CD4-positive, alpha-beta T cell treated with Interleukin-1 beta for 1 hour (primary cell): ENCODE data around the gene RMC1.
A peak's percentile ranks its signal among the peaks of the same experiment; 100 is the strongest.
"Not testable (repeated sequence)": the region's sequence is repeated elsewhere in the genome, so short reads cannot be mapped to it uniquely, and the experiment has no call there.

Experiments used
- DNase-seq, 2 donors: peaks; one replicate each; pipeline ENCODE4 v3.0.0-alpha.2; 2020 to 2022

The RMC1 gene

DNA sequence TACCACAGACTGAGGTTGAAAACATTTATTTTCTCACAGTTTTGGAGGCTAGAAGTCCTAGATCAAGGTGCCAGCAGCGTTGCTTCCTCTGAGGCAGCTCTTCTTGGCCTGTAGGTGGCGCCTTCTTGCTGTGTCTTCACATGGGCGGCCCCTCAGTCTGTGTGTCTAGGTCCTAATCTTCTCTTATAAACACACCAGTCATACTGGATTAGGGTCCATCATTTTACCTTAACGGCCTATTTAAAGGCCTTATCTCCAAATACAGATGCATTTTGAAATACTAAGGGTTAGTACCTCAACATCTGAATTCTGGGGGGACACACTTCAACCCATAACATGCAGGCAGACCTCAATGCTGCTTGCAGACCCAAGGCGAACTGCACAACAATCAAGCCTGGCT lies 4.4 kb upstream of the RMC1 start:
- peak; percentile 79 for DNase-seq

DNA sequence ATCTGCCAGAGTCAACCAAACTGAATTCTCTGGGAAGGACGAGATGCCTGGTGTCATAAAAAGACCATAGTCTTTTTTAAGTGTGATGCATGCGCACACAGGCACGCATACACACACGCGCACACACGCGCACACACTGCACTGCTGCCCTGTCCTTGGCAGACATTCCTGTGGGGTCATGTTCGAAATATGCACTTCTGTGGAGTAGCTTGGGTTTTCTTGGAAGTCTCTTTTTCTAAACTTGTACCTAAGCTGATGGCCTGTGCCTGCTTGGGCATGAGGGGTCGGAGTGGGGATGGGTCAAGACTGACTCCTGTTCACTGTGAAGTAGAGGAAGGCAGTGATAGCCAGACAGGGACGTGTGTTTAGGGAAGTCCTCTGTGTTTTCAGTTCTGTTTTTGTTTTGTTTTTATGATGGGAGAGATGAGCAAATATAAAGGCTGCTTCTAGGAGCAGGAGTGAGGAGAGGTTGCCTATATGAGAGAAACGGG lies 4.0 kb upstream of the RMC1 start:
- no peak for DNase-seq

DNA sequence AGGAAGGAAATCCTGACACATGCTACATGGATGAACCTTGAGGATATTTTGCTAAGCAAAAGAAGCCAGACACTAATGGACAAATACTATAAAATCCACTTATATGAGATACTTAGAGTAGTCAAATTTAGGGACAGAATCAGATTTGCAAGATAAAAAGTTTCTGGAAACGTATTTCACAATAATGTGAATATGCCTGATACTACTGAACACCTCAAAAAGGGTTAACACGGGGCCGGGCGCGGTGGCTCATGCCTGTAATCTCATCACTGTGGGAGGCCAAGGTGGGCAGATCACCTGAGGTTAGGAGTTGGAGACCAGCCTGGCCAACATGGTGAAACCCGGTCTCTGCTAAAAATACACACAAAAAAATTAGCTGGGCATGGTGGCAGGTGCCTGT lies 1.7 kb upstream of the RMC1 start:
- DNase-seq = no peak

DNA sequence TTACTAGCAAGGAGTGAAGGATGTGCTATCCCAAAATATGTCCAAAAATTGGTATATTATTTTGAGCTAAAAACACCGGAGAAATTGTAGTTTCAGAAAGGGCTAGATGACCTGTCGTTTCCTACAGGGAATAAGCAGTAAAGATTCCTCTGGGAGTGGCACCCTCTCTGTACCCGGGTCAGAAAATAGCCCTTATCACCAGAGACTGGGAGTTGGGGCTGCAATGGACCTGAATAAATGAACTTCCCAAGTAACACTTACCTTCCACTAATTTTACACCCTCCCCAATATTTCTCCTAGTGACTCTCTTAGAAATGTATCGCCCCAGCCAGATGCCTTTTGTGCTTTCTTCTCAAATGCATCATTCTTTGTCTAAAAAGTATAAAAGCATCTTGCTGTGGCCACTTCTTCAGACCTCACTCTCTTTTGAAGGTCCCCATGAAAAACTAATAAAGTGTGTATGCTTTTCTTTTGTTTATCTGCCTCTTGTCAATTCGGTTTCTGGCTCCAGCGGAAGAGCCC lies 734 bp upstream of the RMC1 start:
- DNase-seq = no peak

DNA sequence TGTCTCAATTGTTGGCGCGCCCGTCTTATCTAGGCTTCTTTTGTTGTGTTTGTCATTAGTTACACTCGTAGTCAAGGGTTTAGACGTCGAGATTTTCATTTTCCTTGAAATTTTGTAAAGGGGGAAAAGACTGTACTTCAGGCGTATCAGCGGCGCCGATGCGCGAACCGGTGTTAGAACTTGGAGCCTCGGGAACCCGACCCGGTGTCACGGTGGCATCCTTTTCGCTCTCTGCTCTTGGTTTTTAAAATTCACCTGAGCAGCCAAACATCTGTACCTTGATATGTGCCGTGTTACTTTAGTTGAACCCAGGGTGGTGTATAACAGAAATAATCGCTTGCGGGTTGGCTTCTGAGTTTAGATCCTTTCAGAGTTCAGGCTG lies 643 bp downstream of the RMC1 start:
- no peak for DNase-seq

DNA sequence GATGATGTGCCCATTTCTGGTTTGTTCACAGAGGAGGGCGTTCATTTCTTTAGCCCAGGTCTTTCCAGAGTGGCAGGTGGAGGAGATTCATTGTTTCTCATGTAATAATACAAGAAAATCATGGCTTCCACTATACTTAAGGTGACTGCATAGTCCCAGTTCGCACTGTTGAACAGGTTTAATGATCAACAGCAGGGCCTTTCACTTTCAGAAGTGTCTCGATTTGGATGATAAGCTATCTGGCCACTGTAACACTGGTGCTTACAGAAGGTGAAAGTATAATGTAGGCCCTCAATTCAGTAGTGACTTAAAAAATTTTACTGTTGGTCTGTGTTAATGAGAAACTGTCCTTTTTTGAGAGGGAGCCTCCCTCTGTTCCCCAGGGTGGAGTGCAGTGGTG lies 1.4 kb downstream of the RMC1 start:
- peak in 1 of 2 donors; percentile 41 for DNase-seq

DNA sequence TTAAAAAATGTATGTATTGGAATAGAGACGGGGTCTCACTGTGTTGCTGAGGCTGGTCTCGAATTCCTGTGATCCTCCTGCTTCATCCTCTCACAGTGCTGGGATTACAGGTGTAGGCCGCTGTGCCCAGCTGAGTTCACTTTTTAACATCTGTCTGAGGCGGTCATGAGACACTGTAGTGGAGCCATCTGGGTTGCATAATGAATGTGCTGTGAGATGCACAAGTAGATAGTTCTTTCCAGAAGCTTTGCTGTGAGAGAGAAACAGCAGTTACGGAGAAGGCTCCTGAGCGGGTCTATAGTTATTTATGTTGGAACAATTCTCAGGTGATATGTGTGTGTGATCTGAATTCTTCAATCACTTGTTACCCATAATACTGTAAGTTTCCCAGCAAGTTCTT lies 3.1 kb downstream of the RMC1 start:
- no peak for DNase-seq

DNA sequence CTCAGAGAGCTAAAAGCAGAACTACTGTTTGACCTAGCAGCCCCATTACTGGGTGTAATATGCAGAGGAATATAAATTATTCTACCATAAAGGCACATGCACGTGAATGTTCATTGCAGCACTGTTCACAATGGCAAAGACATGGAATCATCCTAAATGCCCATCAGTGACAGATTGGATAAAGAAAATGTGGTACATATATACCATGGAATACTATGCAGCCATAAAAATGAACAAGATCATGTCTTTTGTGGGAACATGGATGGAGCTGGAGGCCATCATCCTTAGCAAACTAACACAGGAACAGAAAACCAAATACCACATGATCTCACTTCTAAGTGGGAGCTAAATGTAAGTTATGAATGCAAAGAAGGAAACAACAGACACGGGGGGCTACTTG lies 7.6 kb downstream of the RMC1 start:
- DNase-seq = not testable (repeated sequence)

DNA sequence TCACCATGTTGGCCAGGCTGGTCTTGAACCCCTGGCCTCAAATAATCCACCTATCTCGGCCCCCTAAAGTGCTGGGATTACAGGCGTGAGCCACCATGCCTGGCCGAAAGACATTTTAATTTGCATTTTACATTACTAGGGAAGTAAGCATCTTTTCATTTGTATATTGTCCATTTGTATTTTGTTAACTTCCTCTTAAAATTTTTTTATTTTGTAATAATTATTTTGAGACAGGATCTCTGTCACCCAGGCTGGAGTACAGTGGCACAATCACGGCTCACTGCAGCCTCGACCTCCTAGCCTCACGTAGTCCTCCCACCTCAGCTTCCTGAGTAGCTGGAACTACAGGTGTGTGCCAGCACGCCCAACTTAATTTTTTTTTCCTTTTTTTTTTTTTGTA lies 8.9 kb downstream of the RMC1 start:
- DNase-seq = not testable (repeated sequence)

DNA sequence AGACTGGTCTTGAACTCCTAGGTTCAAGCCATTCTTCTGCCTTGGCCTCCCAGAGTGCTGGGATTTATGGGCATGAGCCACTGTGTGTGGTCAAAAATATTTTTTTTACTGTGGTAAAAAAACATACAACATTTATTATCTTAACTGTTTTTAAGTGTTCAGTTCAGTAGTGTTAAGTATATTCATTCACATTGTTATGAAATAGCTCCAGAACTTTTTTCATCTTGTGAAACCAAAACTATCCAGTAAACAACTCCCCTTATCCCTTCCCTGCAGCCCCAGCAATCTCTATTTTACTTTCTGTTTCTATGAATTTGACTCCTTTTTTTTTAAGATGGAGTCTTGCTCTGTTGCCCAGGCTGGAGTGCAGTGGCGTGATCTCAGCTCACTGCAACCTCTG lies 9.3 kb downstream of the RMC1 start:
- DNase-seq = no peak

DNA sequence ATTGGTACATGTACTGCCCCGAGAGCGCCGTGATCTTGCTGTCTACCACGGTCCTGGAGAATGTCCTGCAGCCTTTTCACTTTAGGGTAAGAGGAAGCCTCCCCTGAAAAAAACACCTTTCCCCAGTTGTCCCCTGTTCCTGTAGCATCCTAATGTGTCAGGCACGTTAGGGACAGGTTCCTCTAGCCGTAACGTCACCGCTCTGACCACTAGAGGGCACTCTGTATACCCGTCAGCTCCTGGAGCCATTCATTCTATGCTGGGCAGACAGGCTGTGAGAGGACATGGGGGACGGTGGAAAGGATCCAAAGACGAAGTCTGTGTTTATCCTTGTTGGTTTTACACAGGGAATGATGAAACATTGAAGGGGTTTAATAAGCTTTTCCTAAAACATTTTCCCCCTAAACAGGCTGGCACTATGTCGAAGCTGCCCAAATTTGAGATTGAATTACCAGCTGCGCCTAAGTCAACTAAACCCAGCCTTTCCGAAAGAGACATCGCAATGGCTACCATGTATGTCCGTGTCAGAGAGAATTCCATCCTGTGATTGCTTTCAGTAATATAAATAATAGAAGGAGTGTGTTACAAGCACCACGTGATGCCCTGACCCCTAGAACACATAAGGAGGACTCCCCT lies 12.7 kb downstream of the RMC1 start:
- DNase-seq = peak; percentile 75 to 81

DNA sequence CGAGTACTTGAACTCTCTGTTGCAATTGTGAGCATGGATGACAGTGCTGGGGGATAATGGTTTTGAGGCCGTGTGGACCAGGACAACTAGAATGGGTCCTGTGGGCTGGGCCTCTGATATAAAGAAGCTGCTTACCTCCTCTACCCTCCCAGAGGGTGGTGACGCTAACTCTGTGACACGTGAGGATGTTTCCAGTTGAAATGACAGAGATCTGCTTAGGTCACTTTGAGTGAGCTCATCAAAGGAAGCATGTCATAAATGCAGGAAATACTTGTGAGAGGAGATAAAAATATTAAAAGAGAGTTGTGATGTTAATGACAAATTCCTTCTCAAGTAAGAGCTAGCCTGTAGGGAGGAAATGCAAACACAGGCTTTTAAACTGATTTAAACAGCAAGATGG lies 16.4 kb downstream of the RMC1 start:
- no peak for DNase-seq

DNA sequence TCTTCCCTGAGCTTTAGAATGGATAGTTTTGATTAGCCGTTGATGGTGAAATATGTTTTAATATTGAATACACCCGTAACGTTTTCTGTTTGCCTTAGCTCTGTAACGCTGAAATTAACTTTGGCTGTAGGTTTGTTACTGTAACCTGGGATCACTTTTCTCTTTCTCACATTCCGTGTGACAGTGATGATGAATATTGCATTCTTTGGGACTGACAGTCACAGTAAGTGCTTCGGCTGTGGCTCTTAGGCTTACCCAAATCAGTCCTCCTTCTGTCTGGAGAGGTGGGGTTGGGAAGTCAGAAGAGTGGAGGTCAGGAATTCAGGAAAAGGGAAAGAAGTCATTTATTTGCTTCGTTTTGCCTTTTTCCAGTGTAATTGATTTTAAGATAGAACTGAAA lies 18.0 kb downstream of the RMC1 start:
- no peak for DNase-seq

DNA sequence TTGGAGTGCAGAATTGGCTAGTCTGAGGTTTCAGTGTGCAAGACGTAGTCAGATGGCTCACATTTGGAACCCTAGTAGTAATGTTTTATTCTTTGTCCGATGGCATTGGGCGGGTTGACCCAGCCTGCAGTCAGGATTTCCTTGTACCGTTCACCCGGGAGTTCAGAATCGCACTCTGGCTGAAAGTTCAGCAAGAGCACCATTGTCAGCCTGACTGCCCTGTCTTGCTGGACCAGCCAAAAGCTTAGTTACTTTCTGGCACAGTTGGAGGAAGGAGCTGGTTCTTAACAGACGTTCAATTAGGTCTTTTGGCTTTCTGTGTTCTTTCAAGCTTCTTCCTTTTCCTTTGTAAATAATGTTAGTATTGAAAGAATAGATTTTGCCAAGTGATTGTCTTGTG lies 18.6 kb downstream of the RMC1 start:
- no peak for DNase-seq

DNA sequence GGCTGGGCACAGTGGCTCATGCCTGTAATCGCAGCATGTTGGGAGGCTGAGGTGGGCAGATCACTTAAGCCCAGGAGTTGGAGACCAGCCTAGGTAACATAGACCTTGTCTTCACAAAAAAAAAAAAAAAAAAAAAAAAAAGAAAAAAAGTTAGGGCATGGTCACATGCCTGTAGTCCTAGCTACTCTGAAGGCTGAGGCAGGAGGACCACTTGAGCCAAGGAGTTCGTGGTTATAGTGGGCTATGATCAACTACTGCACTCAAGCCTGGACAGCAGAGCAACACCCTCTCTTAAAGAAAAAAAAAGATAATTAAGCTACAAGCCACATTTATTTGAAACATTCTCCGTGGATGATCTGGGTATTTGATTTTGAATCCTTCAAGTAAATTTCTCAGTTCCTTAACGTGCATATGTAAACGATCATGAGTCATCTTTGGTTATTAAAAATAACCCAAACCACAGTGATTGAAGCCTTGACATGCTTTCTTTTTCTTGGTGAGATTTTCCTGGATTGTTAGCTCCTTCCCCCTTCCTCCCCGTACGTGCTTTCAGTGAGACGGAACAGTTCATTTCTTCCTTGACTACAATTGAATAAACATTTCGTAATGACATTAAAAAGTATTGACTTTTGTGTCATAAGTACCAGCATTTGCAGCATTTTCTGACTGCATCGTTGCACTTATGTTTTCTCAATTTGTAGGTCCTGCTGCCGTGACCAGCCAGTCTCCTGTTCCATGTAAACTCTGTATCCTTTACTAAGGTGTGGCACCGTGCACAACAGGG lies 20.3 kb downstream of the RMC1 start:
- no peak for DNase-seq

DNA sequence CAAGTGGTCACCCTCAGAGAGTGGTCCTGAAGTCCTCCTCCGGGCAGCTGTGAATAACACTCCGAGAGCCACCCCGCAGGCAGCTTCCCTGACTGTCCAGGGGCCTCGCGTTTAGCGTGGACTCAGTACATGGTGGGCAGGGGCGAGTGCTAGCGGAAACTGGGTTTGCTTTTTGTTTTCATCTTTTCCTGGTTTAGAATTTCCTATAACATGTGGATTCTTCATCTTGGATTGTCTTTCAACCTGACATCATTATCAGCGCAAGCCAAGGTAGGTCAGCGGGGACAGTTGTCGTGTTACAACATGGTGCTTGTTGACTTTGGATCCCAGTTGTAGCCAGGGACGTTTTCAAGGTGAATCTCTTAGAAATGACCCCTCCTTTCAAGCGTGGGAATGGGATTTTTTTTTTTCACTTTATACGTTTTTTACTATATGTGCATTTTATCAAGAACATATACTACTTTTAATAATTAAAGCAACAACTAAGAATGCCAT lies 20.9 kb downstream of the RMC1 start:
- no peak for DNase-seq

DNA sequence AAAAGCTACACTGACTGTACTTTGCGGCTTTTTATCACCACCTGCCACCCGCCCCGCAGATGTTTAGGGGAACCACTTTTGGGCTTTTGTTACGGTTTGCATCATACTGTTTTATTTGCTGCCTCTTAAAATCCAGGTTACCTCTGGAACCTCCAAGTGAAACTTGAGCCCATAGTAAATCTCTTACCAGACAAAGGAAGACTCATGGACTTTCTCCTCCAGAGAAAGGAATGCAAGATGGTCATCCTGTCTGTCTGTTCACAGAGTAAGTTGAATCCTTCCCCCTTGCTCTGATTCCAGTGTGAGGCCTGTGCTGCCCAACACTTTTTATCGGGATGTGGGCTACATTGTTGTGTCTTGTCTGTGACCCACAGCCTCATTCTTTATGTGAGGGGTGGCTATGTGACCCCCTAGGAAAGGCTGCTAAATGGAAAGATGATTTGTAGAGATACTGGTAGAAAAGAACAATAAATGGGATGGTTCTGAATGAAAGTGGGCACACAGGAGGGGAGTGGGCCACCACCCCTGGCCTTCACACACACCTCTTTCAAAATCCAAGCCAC lies 23.3 kb downstream of the RMC1 start:
- no peak for DNase-seq

DNA sequence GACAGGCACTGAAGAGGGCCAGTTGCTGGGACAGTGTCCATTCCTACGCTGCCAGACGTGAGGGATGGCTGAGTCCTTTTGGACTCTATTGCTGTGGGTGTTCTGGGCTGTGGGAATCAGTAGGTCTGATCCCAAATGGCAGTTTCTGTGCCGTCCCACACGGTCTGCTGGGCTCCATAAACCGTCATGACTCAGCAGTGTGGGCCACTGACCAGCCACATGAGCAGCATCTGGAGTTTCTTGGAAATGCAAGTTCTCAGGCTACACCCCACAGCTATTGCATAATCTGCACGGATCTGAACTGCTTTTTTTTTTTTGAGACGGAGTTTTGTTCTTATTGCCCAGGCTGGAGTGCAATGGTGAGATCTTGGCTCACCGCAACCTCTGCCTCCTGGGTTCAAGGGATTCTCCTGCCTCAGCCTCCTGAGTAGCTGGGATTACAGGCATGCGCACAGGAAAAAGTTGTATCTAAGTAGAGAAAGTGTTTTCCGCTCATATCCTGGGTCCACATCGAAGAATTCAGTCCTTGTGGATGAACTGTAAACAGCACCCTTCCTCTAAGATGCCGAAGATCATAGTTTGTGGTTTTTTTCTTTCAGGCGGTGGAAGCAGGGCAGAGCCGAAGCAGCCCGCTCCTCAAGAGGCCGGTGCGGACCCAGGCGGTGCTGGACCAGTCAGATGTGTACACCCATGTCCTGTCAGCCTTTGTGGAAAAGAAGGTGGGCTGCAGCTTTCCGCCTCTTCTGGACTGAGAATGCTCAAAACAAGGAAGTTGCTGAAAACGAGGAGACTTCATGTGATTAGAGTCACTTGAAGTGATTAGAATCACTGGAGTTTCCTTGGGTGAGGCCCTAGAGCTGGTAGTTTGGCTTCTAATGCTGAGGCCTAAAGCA lies 25.5 kb downstream of the RMC1 start:
- no peak for DNase-seq

DNA sequence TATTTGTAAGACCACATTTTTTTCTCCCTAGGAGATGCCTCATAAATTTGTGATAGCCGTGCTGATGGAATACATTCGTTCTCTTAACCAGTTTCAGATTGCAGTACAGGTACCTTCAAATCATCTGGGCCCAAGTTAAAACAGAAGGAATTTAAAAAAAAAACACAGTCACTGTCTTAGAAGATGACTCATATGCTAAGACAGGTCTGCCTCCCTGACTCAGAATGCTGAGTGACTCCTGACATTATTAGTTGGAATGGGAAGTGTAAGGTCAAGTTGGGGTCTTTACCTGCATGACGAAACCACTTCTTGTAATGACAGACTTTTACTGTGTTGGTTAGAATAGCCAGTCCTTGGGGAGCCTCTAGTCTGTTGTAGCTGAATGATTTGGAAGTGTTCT lies 26.3 kb downstream of the RMC1 start:
- no peak for DNase-seq

DNA sequence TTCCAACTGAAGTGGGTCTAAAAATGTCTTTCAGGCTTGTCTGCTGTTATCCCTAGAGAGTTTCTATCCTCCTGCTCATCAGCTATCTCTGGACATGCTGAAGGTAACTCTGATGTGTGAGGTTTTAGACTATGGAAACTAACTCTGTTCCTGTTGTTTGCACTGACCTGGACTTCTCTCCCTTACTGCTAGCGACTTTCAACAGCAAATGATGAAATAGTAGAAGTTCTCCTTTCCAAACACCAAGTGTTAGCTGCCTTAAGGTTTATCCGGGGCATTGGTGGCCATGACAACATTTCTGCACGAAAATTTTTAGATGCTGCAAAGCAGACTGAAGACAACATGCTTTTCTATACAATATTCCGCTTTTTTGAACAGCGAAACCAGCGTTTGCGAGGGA lies 26.9 kb downstream of the RMC1 start:
- DNase-seq = no peak

DNA sequence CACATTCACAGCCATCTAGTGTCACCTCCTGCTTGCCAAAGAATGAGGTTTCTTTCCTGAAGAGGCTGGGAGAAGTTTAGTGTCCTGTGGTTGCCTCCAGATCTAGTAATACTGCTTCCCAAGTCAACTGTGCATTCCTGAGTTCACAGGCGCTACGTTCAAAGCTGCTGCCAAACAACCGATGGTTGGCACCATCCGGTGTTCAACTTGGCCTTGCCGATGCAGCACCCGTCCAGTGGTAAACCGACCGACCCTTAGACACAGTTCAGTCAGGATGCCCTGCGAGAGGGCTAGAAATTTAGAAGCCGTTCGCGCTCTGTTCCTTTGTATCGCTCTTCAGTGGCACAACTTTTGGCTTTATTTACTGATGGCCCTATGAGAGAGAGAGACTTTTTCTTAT lies 28.6 kb downstream of the RMC1 start:
- DNase-seq = no peak

DNA sequence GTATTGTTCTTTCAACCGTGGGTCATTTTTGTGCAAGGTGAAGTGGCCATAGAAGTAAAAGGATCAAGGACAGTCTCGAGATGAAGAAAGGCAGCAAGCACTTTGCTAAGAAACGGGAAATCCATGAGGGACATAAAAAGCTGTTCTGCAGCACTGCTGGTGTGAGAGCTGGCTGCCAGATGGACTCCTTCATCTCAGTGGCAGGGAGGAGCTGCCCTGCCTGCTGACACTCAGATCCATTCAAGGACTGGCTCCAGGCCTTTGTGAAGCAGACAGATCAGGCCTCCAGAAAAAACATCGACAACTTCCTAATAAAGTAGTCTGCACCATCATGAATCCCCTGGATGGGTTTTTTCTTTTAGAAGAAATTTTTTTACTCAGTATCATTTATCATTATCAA lies 29.5 kb downstream of the RMC1 start:
- DNase-seq = no peak

DNA sequence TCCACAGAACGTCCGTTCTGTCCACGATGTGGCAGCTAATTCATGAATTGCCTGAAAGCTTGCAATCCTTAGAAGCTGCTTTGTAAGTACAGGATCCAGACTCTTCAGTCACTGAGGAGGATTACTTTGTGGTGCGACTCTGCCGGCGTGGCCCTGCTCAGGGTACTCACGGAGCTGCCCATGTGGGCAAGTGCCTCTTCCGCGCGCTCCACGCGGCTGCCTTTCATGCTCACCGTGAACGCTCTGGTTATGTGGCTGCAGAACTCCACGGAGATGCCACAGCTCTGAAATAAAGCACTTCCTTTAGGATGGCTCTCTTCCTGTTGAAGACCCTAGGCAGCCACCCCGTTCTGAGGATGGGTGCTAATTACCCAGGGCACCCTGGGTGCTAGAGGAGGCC lies 31.0 kb downstream of the RMC1 start:
- DNase-seq = no peak
